Activated T-helper 1 cell treated with anti-CD3 and anti-CD28 coated beads, Interleukin-2, amount 50 U/mL, for 16 hours (primary cell): ENCODE data around the gene TMEM270.

Experiments used
- DNase-seq, 2 donors: peaks; one replicate each; pipeline ENCODE4 v3.0.0-alpha.2; 2020; ENCODE audit warnings: low read depth in 1 of 2, low spot score in 1 of 2

The TMEM270 gene

DNA sequence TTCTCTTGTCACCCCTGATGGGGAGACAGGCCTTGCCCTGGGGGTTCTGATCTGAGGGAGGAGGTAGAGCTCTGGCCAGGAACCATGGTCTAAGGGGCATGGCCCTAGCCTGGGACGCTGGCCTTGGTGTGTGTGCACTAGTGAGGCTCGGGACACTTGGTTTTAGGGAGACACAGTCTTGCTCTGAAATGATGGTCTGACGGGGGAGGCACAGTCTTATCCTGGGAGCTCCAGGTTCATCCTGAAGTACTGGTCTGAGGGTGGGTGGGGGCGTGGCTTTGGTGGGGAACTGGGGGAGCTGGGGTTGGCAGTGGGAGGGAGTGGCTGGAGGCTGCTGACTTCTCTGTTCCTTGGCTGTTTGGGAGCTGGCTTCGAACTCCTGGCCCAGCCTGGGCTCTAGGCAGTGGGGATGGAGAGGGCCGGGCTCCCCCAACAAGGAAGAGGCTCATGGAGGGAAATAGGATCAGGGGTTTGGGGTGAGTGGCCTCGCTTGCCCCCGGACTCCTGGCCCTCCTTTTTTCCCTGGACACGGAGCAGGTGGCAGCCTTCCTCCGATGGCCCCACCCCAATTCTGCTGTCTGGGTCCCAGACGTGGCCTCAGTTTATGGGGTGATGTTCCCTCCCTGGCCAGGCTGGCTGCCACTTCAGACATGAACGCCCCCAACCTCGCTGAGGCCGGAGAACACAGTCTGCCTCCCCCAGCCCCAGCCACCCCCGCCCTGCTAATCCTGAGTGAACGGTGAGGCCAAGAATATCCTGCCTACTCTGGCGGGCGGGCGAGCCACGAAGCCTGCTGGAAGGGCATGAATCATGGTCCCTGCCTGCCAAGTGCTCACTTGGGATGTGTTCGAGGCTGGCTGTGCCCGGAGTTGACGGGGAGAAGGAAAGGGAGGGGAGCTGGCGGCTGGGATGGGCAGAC lies 43.5 kb downstream of the TMEM270 start:
- DNase-seq, result no peak

DNA sequence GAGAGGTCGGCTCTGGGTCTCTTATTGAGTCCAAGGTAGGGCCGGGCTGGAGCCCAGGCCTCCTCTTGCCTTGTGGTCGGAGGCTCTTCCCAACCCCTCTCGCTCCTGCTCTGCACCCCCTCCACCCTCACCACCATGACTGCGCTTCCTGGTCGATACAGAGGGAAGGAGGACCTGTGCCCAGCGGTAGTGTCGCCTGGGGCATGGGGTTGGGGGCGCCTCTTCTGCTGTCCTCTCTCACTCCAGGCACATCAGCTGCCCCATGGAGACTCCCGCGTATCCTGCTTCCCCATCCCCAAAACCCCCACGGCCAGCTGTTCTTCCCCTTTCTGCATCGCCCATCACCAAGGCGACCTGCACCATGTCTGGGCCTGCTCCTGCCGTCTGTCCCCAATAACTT lies 44.4 kb downstream of the TMEM270 start:
- DNase-seq, result no peak

DNA sequence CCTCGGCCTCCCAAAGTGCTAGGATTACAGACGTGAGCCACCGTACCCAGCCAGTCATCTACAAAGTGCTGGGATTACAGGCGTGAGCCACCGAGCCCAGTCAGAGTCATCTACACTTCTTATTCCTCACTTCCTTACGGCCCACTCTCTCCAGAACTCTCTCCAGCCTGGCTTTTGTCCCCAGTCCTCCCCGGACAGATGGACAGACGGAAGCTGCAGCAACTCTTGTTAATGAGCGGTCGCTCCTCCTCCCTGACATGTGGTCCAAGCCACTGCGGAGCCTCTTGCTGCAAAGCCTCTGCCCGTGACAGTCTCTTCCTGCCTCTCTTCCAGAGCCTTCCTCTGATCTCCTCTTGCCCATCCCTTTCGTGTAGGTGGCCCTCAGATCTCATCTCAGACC lies 45.9 kb downstream of the TMEM270 start:
- DNase-seq, result no peak

DNA sequence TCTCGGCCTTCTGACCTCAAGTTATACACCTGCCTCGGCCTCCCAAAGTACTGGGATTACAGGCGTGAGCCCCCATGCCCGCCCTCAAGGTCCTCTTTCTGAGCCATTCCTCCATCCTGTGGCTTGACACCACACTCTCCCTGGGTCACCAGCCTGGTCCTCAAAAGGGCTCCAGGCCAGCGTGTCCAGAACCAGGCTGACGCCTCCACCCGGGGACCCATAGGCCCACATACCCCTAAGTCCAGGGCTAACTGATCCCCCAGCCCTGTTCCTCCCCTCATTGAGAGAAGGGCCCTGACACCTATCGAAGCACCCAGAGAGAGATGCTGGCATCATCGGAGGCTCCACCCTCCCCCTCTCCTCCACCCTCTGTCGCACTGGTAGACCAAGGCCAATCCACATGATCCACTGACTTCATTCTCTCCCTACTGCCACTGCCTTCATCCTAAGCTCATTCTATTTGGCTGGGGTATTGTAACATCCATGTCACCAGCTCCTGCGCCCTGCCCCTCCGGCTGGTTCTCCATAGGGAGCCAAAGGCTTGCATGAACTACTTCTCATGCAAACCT lies 46.7 kb downstream of the TMEM270 start:
- no peak for DNase-seq

DNA sequence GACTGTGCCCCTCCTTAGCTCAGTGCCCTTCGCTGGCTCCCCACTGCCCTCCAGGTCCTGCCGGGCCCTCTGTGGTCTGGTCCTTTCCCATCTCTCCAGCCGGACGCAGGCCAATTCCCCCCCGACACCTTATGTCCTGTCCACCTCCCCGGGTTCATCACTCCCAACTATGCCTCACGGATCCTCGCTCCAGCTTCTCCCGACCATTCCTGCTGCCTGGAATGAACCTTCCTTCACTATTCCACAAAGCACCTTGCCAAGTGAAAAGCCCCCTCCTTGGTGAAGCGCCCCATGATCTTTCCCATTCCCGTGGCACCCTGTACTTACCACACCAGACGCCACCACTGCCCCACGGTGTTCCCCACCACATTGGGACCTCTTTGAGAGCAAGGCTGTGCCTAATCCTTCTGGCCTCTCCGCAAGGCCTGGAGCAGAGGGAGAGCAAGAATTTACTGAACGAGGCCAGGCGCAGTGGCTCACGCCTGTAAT lies 47.2 kb downstream of the TMEM270 start:
- no peak for DNase-seq

DNA sequence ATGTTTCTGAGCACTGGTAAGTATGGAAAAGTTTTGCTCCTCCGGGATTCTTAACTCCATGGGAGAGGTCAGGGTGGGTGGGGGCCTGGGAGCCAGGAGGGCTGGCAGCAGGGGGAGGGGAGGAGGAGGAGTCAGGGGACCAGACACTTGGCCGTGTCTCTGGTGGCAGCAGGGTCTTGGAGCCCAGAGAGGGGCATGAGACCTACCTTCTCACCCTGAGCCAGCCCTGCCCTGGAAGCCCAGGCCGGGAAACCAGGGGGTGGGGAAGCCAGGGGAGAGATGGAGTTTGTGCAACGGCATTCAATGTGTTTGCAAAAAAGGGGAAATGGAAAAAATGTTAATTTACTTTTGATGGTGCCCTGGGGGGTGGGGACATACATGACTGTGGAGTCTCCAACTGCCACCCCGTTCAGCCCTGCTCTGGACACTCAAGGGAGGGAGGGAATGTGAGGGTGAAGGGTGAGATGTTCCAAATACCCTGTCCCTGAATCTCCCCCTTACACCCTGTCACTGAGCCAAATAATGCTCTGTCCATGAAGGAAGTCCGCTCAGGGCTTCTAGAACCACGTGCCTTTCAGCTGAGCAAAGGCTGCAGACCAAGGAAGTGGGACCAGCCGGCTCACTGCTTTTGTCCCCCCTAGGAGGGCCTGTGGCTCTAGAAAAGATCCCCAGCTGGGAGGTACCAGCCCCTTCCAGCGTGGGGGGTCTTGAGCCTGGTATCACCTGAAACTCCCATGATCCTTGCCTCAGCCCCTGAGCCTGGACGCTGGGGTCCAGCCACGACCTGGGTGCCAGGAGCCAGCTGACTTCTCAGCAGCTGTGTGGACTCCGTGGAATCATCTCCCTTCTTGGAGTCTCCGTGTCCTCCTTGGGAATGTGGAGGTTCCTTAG lies 48.3 kb downstream of the TMEM270 start:
- no peak for DNase-seq

DNA sequence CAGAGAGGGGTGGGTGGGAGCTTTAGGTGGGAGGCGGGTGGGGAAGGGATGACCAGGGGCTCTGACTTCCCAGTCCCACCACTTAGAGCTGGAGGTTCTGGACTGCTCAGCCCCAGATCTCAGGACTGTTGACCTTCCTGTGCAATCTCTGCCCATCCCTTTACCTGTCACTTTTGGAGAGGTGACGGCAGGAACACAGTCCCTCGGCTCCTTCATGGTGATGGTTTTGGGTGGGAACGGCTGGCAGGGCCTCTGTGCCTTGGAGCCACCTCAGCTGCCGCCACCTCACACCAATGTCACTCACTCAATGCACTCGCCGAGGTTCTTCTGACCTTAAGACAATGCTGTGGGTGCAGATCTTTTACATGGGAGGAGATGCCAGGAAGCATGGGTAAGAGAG lies 49.0 kb downstream of the TMEM270 start:
- DNase-seq, result no peak

DNA sequence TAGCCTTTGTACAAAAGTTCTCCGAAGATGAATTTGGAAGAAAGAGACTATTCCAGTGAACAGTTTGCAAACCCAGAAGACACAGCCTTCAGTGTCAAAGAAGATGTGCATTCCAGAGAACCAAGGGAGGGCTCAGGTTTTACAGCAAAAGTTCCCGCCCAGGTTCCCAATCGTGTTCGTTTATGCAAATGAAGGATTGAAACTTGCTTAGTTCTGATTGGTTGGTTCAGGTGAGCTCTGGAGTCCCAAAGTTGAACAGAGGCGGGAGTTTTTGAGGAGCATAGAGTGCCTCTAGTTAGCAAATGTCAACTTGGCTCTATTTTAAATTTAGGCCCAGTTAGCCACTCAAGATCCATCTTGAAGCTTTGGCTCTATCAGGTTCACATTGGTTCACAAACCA lies 51.3 kb downstream of the TMEM270 start:
- no peak for DNase-seq
